ENCODE measurements around the gene NOTCH1.
A peak's percentile ranks its signal among the peaks of the same experiment; 100 is the strongest.

Gene NOTCH1

GRCh38 chr9:136531904-136532798 lies 13.7 kb downstream of the NOTCH1 start:
- FAIRE-seq: no peak
- no peak for DNase-seq (ENCODE audit: insufficient read length, low spot score)
- no peak for TF ChIP-seq POLR2A (IDR thresholded peaks at IDR 0.05; ENCODE audit: low read depth, low read length)

- no peak for TF ChIP-seq POLR2A (IDR thresholded peaks at IDR 0.05; ENCODE audit: low read depth, low read length)
- no peak for DNase-seq (ENCODE audit: insufficient read length, low spot score)
- no peak for FAIRE-seq
These were observed 14.5 kb downstream of the NOTCH1 start for GRCh38 chr9:136531186-136531903.

DNA sequence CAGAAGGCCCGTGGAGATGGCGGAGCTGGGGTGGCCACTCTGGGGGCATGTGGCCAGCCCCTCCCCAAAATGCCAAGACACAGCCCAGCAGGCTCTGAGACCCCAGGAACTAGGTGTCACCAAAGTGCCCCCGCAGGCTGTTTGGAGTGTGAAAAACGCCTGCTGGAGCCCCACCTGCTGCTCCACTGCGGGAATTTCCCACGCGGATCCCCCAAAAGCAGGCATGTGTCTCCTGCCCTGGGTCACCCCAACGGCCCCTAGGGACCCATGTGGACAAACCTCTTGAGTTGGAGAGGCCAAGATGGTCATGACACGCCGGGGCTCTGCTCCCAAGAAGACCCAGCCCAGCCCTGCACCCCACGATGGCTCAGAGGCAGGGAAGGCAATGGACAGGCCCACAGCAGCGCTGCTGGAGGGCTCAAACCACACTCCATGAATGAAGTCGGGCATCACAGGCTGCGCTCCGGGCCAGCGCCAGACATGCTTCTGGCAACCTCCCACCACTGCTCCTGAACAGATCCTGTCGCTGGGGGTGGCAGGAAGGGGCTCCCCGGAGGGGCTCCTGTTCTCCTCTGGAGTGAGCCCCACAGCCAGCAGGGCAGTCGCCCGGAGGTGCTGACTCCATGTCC lies 15.3 kb downstream of the NOTCH1 start:
- FAIRE-seq (no peak), DNase-seq (ENCODE audit: insufficient read length, low spot score) (no peak)
- no peak for TF ChIP-seq POLR2A (IDR thresholded peaks at IDR 0.05; ENCODE audit: low read depth, low read length)

GRCh38 chr9:136529516-136530460 lies 16.1 kb downstream of the NOTCH1 start:
- DNase-seq (ENCODE audit: insufficient read length, low spot score) (no peak), FAIRE-seq (no peak)
- TF ChIP-seq POLR2A (IDR thresholded peaks at IDR 0.05; ENCODE audit: low read depth, low read length): no peak

DNA sequence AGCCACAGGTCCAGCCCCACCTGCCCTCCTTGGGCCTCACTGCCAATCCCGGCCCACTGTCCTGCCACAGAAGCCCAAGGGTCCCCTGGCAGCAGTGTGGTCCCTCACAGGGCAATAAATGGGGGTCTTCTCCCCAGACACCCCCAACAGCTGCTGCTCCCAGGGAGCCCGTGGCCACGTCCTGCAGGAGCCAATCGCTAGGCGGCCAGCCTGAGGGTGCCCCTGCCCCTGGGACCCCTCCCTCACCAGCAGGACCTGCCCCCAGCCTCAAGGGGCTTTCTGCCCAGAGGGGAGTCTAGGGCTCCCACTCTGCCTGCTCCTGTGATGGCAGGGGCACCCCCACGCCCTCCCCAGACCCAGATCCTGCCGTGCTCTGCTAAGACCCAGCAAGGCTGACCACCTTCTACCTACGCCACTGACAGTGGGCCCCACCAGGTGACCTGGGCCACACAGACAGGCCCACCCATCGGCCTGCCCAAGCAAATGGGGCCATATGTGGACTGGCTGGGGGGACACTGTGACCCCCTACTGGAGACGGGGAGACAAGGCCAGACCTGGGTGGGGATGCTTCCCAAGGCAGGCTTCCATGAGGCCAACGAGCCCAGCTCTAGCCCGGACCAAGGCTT lies 17.0 kb downstream of the NOTCH1 start:
- FAIRE-seq: no peak
- no peak for DNase-seq (ENCODE audit: insufficient read length, low spot score)
- no peak for TF ChIP-seq POLR2A (IDR thresholded peaks at IDR 0.05; ENCODE audit: low read depth, low read length)

DNA sequence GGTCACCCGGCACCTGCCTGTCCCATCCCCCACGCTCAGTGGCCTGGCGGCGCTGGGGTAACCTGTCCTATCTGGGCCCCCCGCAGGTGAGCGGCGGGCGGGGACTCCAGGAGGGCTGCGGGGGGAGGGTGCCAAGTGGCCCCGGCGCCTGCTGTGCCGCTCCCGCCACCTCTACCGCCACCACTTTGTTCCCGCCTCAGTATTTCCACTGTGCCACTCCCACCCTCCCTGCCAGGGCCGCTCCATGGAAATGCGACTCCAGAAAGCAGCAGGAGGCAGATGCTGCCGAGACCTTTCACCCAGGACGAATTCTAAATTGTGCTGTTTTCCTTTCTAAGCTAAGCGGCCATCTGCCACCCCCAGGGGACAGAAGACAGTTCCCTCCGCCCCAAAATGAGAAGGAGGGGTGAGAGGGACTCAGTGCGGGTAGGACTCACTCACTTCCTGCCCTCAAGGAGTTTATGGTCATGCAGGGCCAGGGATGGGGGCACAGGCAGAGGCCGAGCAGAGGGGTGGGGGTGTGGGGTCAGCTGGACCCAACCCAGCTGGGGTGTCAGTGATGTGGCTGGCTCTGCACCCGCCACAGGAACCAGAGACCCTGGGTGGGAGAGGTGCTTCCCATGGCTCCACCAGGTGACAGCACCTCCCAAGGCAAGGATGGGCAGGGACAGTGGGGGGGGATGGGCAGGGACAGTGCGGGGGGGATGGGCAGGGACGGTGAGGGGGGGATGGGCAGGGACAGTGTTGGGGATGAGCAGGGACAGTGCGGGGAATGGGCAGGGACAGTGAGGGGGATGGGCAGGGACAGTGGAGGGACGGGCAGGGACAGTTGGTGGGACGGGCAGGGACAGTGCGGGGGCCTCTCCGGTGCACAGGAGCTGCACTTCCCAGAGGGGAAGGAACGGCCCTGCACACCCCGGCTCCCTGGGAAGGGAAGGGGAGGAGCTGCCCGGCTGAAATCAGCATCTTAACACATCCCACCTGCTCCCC lies 17.8 kb downstream of the NOTCH1 start:
- peak; percentile 78 for DNase-seq (ENCODE audit: insufficient read length, low spot score)
- no peak for FAIRE-seq
- no peak for TF ChIP-seq POLR2A (IDR thresholded peaks at IDR 0.05; ENCODE audit: low read depth, low read length)

- TF ChIP-seq POLR2A (IDR thresholded peaks at IDR 0.05; ENCODE audit: low read depth, low read length): no peak
- no peak for DNase-seq (ENCODE audit: insufficient read length, low spot score)
- FAIRE-seq: no peak
These were observed 18.7 kb downstream of the NOTCH1 start for GRCh38 chr9:136527131-136527530.

DNA sequence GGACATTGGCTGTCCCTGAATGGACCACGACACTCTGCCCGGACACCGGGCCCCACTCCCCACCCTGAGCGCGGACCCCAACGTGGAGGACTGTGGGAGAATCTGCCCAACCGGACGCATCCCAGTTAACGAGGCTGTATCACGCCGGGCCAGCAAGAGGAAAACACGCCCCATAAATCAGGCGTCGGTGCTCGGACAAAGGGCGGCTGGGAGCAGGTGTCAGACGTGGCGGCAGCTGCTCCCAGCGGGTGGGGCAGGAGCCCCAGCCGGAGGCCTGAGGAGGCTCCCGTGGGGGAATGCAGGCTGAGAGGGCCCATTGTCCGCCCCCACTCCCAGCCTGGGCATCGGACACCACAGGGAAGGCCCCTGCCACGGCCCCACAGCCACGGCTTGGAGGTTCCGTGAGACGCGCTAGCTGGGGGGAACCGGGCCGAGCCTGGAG lies 19.2 kb downstream of the NOTCH1 start:
- FAIRE-seq (no peak), DNase-seq (ENCODE audit: insufficient read length, low spot score) (no peak)
- no peak for TF ChIP-seq POLR2A (IDR thresholded peaks at IDR 0.05; ENCODE audit: low read depth, low read length)

GRCh38 chr9:136525841-136526499 lies 19.9 kb downstream of the NOTCH1 start:
- TF ChIP-seq POLR2A (IDR thresholded peaks at IDR 0.05; ENCODE audit: low read depth, low read length): no peak
- FAIRE-seq (no peak), DNase-seq (ENCODE audit: insufficient read length, low spot score) (no peak)

DNA sequence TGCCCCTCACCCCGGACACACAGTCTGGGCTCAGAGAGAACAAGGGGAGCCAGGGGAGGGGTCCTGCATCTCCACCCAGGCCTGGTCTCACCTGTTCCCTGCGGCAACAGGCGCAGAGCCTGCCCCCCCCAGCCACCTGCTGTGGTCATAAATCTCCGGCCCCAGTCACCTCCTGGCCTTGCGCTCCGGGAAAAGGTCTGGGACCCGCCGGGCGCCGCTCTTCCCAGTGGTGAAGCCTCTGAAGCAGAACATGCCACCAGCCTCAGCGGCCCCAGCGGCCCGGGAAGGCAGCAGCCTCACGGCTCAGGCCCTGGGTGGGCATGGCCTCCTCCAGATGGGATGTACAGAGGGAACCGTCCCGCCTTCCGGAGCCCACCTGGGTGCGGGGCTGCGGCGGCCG lies 20.6 kb downstream of the NOTCH1 start:
- TF ChIP-seq POLR2A (IDR thresholded peaks at IDR 0.05; ENCODE audit: low read depth, low read length): no peak
- no peak for DNase-seq (ENCODE audit: insufficient read length, low spot score)
- no peak for FAIRE-seq

Measured in H54 (cell line).